Thymus (tissue), 11 donors: Measurements from ENCODE around the gene NDUFB6. TPM values are rescaled to one million over a fixed set of nuclear protein-coding genes. Genes with fewer than 3 reads are reported as not detected.

ENCODE experiments used
- DNase-seq, 9 donors: peaks; one replicate each; pipeline ENCODE4 v3.0.0-alpha.2; 2013; ENCODE audit warnings: low spot score in 9 of 9, low read depth in 6 of 9, missing footprints in 1 of 9
- H3K27ac ChIP-seq, 2 donors: one replicate each; pipeline ENCODE4 v1.5.1; 2013; ENCODE audit warnings: control low read depth in 1 of 2, low read depth in 1 of 2, low read length in 1 of 2, mild to moderate bottlenecking in 1 of 2, moderate library complexity in 1 of 2
- H3K27me3 ChIP-seq, 2 donors: one replicate each; pipeline ENCODE4 v1.5.1; 2013; ENCODE audit warnings: low read length in 1 of 2; ENCODE audit not compliant: control insufficient read depth in 2 of 2, insufficient read depth in 1 of 2
- H3K36me3 ChIP-seq, 2 donors: one replicate each; pipeline ENCODE4 v1.5.1; 2013; ENCODE audit warnings: low read length in 1 of 2, mild to moderate bottlenecking in 1 of 2, moderate library complexity in 1 of 2; ENCODE audit not compliant: control insufficient read depth in 2 of 2, insufficient read depth in 2 of 2
- H3K4me1 ChIP-seq, 2 donors: one replicate each; pipeline ENCODE4 v1.5.1; 2013; ENCODE audit warnings: low read length in 2 of 2; ENCODE audit not compliant: control insufficient read depth in 2 of 2, insufficient read depth in 2 of 2
- H3K4me3 ChIP-seq, 2 donors: one replicate each; pipeline ENCODE4 v1.5.1; 2013; ENCODE audit warnings: low read length in 2 of 2, control low read depth in 1 of 2, mild to moderate bottlenecking in 1 of 2
- H3K9me3 ChIP-seq, 2 donors: one replicate each; pipeline ENCODE4 v1.5.1; 2013; ENCODE audit warnings: low read length in 1 of 2, mild to moderate bottlenecking in 1 of 2; ENCODE audit not compliant: control insufficient read depth in 2 of 2, insufficient read depth in 1 of 2
- WGBS: extraction: QIAGEN DNeasy Blood & Tissue Kit; methylation state at CpG from one replicate; pipeline ENCODE4 v1.1.7; 2013; 5-methylcytosine and 5-hydroxymethylcytosine counted together
- polyA plus RNA-seq: library from polyadenylated mRNA; stranded (reverse); fragments of 200-250 nt; gene quantifications from one replicate; pipeline ENCODE4 v1.2.3, GENCODE V29; 2013
- total RNA-seq: library from RNA; stranded (reverse); fragments of 120-200 nt; gene quantifications from one replicate; pipeline ENCODE4 v1.2.4, GENCODE V29; 2013
- donor health status: healthy.

NDUFB6 gene
- total and polyA plus RNA-seq, 2 donors, result 42.9 to 58.2 TPM

- no peaks in the 10 kb centered on the region for H3K4me1 ChIP-seq
- no peak overlapping the region for H3K4me3 ChIP-seq
- H3K27me3 ChIP-seq, result no peaks in the 10 kb centered on the region
- H3K27ac ChIP-seq, result no peak overlapping the region
- no peak for DNase-seq
- peaks cover 0 to 7% of the 10 kb centered on the region in 2 donors for H3K9me3 ChIP-seq
- H3K36me3 ChIP-seq, result no peaks in the 10 kb centered on the region
Measured at GRCh38 chr9:32516241-32516640, 56.7 kb downstream of the NDUFB6 start.

- no peak overlapping the region for H3K27ac ChIP-seq
- DNase-seq, result no peak
- H3K36me3 ChIP-seq, result no peaks in the 10 kb centered on the region
- H3K9me3 ChIP-seq, result no peaks in the 10 kb centered on the region
- 98% methylated on average over 1 of the region's 1 CpG for WGBS
- no peaks in the 10 kb centered on the region for H3K4me1 ChIP-seq
- H3K27me3 ChIP-seq, result no peaks in the 10 kb centered on the region
- no peak overlapping the region for H3K4me3 ChIP-seq
Measured at GRCh38 chr9:32508728-32509127, 64.2 kb downstream of the NDUFB6 start.

DNA sequence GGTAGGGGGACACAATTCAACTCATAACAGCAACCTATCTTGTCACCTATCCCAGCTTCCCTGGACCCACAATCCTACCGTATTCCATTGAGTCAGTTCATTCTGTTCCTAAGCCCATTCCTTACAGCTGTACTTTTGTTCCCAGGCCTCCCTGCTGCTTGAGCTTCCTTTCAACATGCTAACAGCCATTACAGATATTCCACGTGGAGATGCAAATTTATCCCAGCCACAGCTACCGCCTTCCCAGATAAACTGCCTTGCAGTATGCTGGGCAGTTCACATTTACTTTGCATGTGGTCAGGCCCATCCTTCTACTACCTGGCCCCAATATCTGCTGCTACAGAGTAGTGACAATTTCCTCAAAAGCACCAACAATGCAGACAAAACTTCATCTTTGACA lies 70.0 kb downstream of the NDUFB6 start:
- H3K9me3 ChIP-seq, result no peaks in the 10 kb centered on the region
- H3K27ac ChIP-seq, result no peak overlapping the region
- WGBS, result 97% methylated on average over 3 of the region's 3 CpGs
- no peak for DNase-seq
- H3K27me3 ChIP-seq, result no peaks in the 10 kb centered on the region
- H3K4me3 ChIP-seq, result no peak overlapping the region
- H3K4me1 ChIP-seq, result no peaks in the 10 kb centered on the region
- H3K36me3 ChIP-seq, result peaks cover 0 to 7% of the 10 kb centered on the region in 2 donors

Other genes with a start within 250 kb of the NDUFB6 start
- gene ACO1, start 188.5 kb downstream of the NDUFB6 start, total RNA-seq, result 18.7 TPM
- 9.0 TPM for gene ACO1, start 188.5 kb downstream of the NDUFB6 start, polyA plus RNA-seq
- gene RIGI, start 47.0 kb downstream of the NDUFB6 start, total RNA-seq, result 23.0 TPM
- gene RIGI, start 47.0 kb downstream of the NDUFB6 start, polyA plus RNA-seq, result 14.4 TPM
- 36.9 TPM for gene SMIM27, start 20.8 kb downstream of the NDUFB6 start, total RNA-seq
- 28.5 TPM for gene SMIM27, start 20.8 kb downstream of the NDUFB6 start, polyA plus RNA-seq
- 22.1 TPM for gene TOPORS, start 20.6 kb downstream of the NDUFB6 start, total RNA-seq
- 12.1 TPM for gene TOPORS, start 20.6 kb downstream of the NDUFB6 start, polyA plus RNA-seq
- gene TAF1L, start 62.5 kb upstream of the NDUFB6 start, total RNA-seq, result not detected
- gene TAF1L, start 62.5 kb upstream of the NDUFB6 start, polyA plus RNA-seq, result under 0.01 TPM
- not detected for gene TMEM215, start 210.4 kb upstream of the NDUFB6 start, total RNA-seq
- gene TMEM215, start 210.4 kb upstream of the NDUFB6 start, polyA plus RNA-seq, result 0.02 TPM